Measurements from ENCODE around the gene MEF2C. TPM values are rescaled to one million over a fixed set of nuclear protein-coding genes. Genes with fewer than 3 reads are reported as not detected.

MEF2C gene
- total and polyA plus RNA-seq, 2 experiments from 2014 or later = 0.97 to 1.6 TPM

DNA sequence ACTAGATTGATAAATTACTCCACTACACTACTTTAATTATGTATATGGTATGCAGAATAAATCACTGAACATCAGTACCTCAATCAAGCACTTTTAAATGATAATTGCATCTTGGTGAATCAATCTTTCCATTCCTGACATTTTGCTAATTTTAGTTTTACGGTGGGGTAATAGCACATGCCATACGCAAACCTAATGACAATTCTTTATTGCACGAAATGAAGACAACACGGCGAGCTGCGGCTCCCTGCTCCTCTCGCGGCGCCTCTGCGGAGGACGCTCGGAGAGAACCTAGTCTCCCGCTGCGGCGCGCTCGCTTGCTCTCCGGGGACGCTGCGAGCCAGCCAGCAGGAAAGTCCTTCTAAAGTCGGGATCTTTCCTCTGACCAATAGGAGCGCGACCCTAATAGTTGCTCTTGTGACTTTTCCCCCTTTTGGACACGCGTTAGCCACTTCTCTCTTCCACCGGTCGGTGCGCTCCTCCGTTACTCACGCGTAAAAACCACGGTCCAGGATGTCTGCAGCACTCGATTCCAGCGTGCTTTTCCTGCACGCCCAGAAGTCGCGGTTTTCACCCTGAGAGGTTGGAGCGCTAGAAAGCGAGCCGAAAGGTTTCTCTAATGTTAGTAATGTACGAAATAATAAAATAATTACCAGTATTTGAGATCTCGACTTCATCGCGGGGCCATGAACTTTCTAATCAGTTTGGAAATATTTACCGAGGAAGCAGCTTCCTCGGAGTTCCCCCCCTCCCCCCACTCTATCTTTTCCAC, 1.0 kb upstream of the MEF2C start (continued):
- TF ChIP-seq, protein P1, sequence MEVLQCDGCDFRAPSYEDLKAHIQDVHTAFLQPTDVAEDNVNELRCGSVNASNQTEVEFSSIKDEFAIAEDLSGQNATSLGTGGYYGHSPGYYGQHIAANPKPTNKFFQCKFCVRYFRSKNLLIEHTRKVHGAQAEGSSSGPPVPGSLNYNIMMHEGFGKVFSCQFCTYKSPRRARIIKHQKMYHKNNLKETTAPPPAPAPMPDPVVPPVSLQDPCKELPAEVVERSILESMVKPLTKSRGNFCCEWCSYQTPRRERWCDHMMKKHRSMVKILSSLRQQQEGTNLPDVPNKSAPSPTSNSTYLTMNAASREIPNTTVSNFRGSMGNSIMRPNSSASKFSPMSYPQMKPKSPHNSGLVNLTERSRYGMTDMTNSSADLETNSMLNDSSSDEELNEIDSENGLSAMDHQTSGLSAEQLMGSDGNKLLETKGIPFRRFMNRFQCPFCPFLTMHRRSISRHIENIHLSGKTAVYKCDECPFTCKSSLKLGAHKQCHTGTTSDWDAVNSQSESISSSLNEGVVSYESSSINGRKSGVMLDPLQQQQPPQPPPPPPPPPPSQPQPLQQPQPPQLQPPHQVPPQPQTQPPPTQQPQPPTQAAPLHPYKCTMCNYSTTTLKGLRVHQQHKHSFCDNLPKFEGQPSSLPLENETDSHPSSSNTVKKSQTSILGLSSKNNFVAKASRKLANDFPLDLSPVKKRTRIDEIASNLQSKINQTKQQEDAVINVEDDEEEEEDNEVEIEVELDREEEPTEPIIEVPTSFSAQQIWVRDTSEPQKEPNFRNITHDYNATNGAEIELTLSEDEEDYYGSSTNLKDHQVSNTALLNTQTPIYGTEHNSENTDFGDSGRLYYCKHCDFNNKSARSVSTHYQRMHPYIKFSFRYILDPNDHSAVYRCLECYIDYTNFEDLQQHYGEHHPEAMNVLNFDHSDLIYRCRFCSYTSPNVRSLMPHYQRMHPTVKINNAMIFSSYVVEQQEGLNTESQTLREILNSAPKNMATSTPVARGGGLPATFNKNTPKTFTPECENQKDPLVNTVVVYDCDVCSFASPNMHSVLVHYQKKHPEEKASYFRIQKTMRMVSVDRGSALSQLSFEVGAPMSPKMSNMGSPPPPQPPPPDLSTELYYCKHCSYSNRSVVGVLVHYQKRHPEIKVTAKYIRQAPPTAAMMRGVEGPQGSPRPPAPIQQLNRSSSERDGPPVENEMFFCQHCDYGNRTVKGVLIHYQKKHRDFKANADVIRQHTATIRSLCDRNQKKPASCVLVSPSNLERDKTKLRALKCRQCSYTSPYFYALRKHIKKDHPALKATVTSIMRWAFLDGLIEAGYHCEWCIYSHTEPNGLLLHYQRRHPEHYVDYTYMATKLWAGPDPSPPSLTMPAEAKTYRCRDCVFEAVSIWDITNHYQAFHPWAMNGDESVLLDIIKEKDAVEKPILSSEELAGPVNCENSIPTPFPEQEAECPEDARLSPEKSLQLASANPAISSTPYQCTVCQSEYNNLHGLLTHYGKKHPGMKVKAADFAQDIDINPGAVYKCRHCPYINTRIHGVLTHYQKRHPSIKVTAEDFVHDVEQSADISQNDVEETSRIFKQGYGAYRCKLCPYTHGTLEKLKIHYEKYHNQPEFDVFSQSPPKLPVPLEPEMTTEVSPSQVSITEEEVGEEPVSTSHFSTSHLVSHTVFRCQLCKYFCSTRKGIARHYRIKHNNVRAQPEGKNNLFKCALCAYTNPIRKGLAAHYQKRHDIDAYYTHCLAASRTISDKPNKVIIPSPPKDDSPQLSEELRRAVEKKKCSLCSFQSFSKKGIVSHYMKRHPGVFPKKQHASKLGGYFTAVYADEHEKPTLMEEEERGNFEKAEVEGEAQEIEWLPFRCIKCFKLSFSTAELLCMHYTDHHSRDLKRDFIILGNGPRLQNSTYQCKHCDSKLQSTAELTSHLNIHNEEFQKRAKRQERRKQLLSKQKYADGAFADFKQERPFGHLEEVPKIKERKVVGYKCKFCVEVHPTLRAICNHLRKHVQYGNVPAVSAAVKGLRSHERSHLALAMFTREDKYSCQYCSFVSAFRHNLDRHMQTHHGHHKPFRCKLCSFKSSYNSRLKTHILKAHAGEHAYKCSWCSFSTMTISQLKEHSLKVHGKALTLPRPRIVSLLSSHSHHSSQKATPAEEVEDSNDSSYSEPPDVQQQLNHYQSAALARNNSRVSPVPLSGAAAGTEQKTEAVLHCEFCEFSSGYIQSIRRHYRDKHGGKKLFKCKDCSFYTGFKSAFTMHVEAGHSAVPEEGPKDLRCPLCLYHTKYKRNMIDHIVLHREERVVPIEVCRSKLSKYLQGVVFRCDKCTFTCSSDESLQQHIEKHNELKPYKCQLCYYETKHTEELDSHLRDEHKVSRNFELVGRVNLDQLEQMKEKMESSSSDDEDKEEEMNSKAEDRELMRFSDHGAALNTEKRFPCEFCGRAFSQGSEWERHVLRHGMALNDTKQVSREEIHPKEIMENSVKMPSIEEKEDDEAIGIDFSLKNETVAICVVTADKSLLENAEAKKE (CRISPR knock-in tag; IDR thresholded peaks at IDR 0.05) = no peak
- TF ChIP-seq EZH2 (IDR thresholded peaks at IDR 0.05; ENCODE audit: low read depth, unreplicated experiment) (no peak), NANOG (IDR thresholded peaks at IDR 0.05; ENCODE audit: borderline replicate concordance) (no peak), JUNB (IDR thresholded peaks at IDR 0.05; ENCODE audit: unreplicated experiment) (no peak)

DNA sequence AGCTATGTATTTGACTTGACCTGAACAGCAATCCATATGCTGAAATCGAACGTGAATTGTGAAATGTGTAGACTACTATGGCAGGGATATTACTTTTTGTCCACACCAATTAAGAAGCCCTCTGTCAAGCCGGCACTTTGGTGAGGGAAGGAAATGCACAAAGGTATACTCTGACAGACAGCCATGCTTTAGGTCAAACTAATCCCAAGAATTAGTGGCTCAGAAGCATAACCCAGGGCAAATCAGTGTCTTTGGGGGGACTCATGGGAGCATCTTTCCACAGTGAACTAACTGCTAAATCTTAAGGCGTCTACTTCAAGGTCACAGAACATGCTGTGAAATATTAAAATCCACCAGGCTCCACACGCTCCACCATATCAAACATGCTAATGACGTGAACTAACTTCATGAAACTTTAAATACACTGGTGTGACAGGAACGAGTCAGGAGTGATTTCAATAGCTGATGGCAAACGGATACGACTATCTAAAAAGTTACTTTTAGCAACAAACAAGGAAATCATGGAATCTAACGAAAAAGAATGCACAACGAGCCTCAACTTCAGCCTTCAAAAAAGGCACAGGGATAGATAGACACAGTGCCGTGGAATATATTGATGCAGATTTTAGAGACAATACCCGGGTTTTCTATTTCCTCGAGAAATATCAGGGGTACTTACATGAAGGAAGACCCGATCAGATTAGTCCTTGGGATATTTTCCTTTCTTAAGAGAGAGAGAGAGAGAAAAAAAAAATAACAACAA, 527 bp downstream of the MEF2C start:
- Mint-ChIP-seq H3K27ac (no peak overlapping the region), H3K27me3 (ENCODE audit: insufficient read depth, low read depth, poor library complexity) (peaks cover 17% of the 10 kb centered on the region), H3K9me3 (no peaks in the 10 kb centered on the region), H3K4me3 (peak overlapping the region; percentile 89), H3K4me1 (peaks cover 13% of the 10 kb centered on the region; the same call in 2 of the 3 replicates), H3K36me3 (ENCODE audit: low read depth) (no peaks in the 10 kb centered on the region)
- Histone ChIP-seq H3K9me2 (ENCODE audit: insufficient read depth) (no peaks in the 10 kb centered on the region), H4K20me1 (replicated peaks; ENCODE audit: insufficient read depth) (no peaks in the 10 kb centered on the region), H3K27ac (ENCODE audit: low read depth) (no peak overlapping the region), H3K36me3 (ENCODE audit: insufficient read depth) (no peaks in the 10 kb centered on the region), H3K79me2 (replicated peaks; ENCODE audit: insufficient read depth) (no peaks in the 10 kb centered on the region), H2AFZ (peak overlapping the region; percentile 90), H3K4me1 (ENCODE audit: insufficient read depth) (peaks cover 13% of the 10 kb centered on the region; the same call in 1 of the 2 replicates), H3K4me3 (peak overlapping the region; percentile 71), H3K4me2 (peak overlapping the region; percentile 88), H3K27me3 (ENCODE audit: insufficient read depth) (peaks cover 61% of the 10 kb centered on the region), H3F3A (replicated peaks; ENCODE audit: low read depth) (no peaks in the 10 kb centered on the region)
- ATAC-seq (peak; percentile 10; the same call in 1 of the 3 replicates), DNase-seq (ENCODE audit: low spot score) (no peak)
- TF ChIP-seq STAT1 (IDR thresholded peaks at IDR 0.05; ENCODE audit: unreplicated experiment) (no peak), CREB1 (CRISPR knock-in tag; IDR thresholded peaks at IDR 0.05; ENCODE audit: low read depth) (no peak)
- TF ChIP-seq, protein P1 (CRISPR knock-in tag; IDR thresholded peaks at IDR 0.05) = no peak
